Hepatocyte (in vitro differentiated cells): ENCODE data around the gene DLL1. TPM values are rescaled to one million over a fixed set of nuclear protein-coding genes. Genes with fewer than 3 reads are reported as not detected.

Experiments
- DNase-seq: peaks from one replicate; pipeline ENCODE4 v3.0.0-alpha.2; 2016; ENCODE audit warnings: low spot score
- H2AFZ ChIP-seq: fragments of 200-600 bp; sonication (generic); 2 replicates; pipeline ENCODE4 v1.6.0; 2016; ENCODE audit warnings: antibody characterized with exemption, mild to moderate bottlenecking
- H3K27ac ChIP-seq: fragments of 200-600 bp; sonication (generic); 2 replicates; pipeline ENCODE4 v1.5.1; 2016; ENCODE audit warnings: mild to moderate bottlenecking
- H3K27me3 ChIP-seq: fragments of 200-600 bp; sonication (generic); 2 replicates; pipeline ENCODE4 v1.6.1; 2016
- H3K36me3 ChIP-seq: fragments of 200-600 bp; sonication (generic); replicated peaks from 2 replicates; pipeline ENCODE4 v1.5.1; 2016; ENCODE audit warnings: low read depth; ENCODE audit not compliant: insufficient read depth
- H3K4me1 ChIP-seq: fragments of 200-600 bp; sonication (generic); 2 replicates; pipeline ENCODE4 v1.5.1; 2016; ENCODE audit warnings: mild to moderate bottlenecking, moderate library complexity; ENCODE audit not compliant: insufficient read depth
- H3K4me2 ChIP-seq: fragments of 200-600 bp; sonication (generic); 2 replicates; pipeline ENCODE4 v1.6.0; 2016
- H3K4me3 ChIP-seq: fragments of 200-600 bp; sonication (generic); 2 replicates; pipeline ENCODE4 v1.5.1; 2016; ENCODE audit warnings: mild to moderate bottlenecking
- H3K79me2 ChIP-seq: fragments of 200-600 bp; sonication (generic); 2 replicates; pipeline ENCODE4 v1.6.0; 2017; ENCODE audit warnings: mild to moderate bottlenecking
- H3K9me2 ChIP-seq: fragments of 200-600 bp; sonication (generic); replicated peaks from 2 replicates; pipeline ENCODE4 v1.6.0; 2017; ENCODE audit warnings: mild to moderate bottlenecking; ENCODE audit not compliant: insufficient read depth
- H3K9me3 ChIP-seq: fragments of 200-600 bp; sonication (generic); 2 replicates; pipeline ENCODE4 v1.5.1; 2016; ENCODE audit warnings: low read depth, mild to moderate bottlenecking
- H4K20me1 ChIP-seq: fragments of 200-600 bp; sonication (generic); 2 replicates; pipeline ENCODE4 v1.6.0; 2016; ENCODE audit warnings: mild to moderate bottlenecking; ENCODE audit not compliant: insufficient read depth, poor library complexity, severe bottlenecking
- CTCF ChIP-seq: fragments of 200-600 bp; sonication (generic); IDR thresholded peaks from 2 replicates; pipeline ENCODE4 v1.5.1; 2016; ENCODE audit warnings: antibody characterized with exemption, mild to moderate bottlenecking; ENCODE audit not compliant: poor library complexity
- EZH2 ChIP-seq: fragments of 200-600 bp; sonication (generic); IDR thresholded peaks from 2 replicates; pipeline ENCODE4 v1.6.1; 2016; ENCODE audit warnings: antibody characterized with exemption, mild to moderate bottlenecking, borderline replicate concordance
- EZH2phosphoT487 ChIP-seq: fragments of 200-600 bp; sonication (generic); IDR thresholded peaks from one replicate; pipeline ENCODE4 v1.6.1; 2018; ENCODE audit warnings: antibody characterized with exemption, mild to moderate bottlenecking, low read depth, moderate library complexity; ENCODE audit not compliant: unreplicated experiment, severe bottlenecking
- WGBS: methylation state at CpG from one replicate; pipeline ENCODE4 v1.1.6; 2016; ENCODE audit warnings: low lambda C conversion rate; ENCODE audit errors: missing lambda C conversion rate; 5-methylcytosine and 5-hydroxymethylcytosine counted together
- polyA plus RNA-seq: library from polyadenylated mRNA; unstranded; fragments of >200 nt; fragmentation: Nextera tagmentation; extraction: Ambion mirVana; gene quantifications from 2 replicates; pipeline ENCODE4 v1.2.1, GENCODE V29; 2016
- total RNA-seq: library from RNA; depleted of rRNA; stranded (reverse); fragments of >200 nt; gene quantifications from 2 replicates; pipeline ENCODE4 v1.2.3, GENCODE V29; 2014

Gene DLL1
- total and polyA plus RNA-seq, 2 experiments from 2014 or later: 3.1 to 3.3 TPM

- H3K4me2 ChIP-seq: peak overlapping the region; percentile 100
- H3K27me3 ChIP-seq: peaks cover 91% of the 10 kb centered on the region
- no peak overlapping the region for H3K27ac ChIP-seq
- no peaks in the 10 kb centered on the region for H3K36me3 ChIP-seq
- DNase-seq: no peak
- H3K4me3 ChIP-seq: peak overlapping the region; percentile 72
- no peaks in the 10 kb centered on the region for H4K20me1 ChIP-seq
- peak overlapping the region; percentile 95 for H2AFZ ChIP-seq
- H3K79me2 ChIP-seq: no peaks in the 10 kb centered on the region
- H3K9me3 ChIP-seq: no peaks in the 10 kb centered on the region
- no peaks in the 10 kb centered on the region for H3K9me2 ChIP-seq
- peaks cover 41% of the 10 kb centered on the region for H3K4me1 ChIP-seq
- TF ChIP-seq EZH2: no peak
- TF ChIP-seq EZH2phosphoT487: no peak
- TF ChIP-seq CTCF: no peak
- WGBS: 9% methylated on average over 29 of the region's 30 CpGs
These were observed 4.1 kb upstream of the DLL1 start for GRCh38 chr6:170294813-170295509.

DNA sequence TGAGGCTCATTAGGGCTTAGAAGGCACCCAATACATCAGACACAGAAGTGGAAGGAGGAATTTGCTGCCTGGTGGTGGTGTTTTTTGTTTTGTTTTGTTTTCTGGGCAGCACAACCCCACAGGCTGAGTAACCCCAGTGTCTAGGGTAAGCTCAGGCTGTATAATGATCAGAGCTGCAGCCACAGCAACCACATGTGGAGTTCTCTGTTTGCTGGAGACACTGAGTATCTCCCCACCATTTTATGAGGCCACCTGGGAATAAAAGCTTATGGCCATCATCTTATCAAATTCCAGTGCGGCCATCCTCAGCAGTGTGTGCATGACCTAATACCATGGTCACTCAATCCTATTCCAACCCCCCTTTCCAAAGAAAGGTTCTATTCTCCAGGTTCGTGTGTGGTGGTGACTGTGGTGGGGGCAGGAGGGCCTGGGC is 3.4 kb upstream of the DLL1 start:
- Histone ChIP-seq H3K4me3 (no peak overlapping the region), H3K79me2 (no peaks in the 10 kb centered on the region), H3K36me3 (no peaks in the 10 kb centered on the region), H3K27ac (no peak overlapping the region), H3K9me3 (no peaks in the 10 kb centered on the region), H4K20me1 (no peaks in the 10 kb centered on the region), H3K9me2 (no peaks in the 10 kb centered on the region), H3K27me3 (peaks cover 90% of the 10 kb centered on the region), H2AFZ (no peak overlapping the region), H3K4me2 (no peak overlapping the region), H3K4me1 (peaks cover 46% of the 10 kb centered on the region)
- no peak for DNase-seq
- WGBS: 25% methylated on average over 2 of the region's 2 CpGs
- no peak for TF ChIP-seq EZH2phosphoT487
- no peak for TF ChIP-seq CTCF
- TF ChIP-seq EZH2: no peak

DNA sequence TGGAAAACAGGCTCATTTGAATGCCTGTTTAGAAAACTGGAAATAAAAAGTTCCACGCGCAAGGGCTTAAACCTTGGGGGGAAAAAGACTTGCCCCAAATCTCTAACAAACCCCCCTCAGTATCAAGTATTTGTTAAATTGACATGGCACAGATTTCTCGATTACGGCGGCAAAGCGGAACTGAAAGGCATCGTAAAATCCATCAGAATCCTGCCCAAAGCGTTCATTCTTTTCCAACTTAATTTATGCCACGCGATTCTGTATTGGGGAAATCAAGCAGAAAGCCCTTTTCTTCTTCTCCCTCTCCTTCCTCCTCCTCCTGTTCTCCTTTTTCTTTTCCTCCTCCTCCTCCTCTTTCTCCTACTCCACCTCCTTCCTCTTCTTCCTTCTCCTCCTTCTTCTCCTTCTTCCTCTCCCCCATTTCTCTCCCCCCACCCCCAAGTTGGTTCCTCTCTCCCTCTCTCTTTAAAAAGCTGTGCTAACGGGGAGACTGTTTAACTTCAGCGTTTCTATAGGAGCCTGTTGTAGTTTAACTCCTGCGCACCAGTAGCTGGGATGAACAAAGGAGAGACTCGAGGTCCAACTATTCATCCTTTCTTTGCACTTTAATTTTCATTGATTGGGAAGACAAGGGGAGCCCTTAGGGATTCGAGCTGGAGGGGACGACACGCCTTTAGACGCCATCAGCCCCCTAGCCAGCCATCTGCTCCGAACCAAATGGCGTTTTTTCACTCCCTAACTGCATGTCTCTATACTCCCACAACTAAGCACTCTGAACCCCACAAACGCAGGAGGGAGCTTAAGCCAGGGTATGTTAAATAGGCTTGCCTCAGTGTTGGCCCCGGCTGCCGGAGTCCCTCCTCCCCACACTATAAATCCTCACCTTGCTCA is 2.7 kb upstream of the DLL1 start:
- Histone ChIP-seq H3K79me2 (no peaks in the 10 kb centered on the region), H3K4me3 (no peak overlapping the region), H3K27me3 (peaks cover 90% of the 10 kb centered on the region), H3K36me3 (no peaks in the 10 kb centered on the region), H3K4me1 (peaks cover 52% of the 10 kb centered on the region), H3K9me2 (no peaks in the 10 kb centered on the region), H3K27ac (no peak overlapping the region), H4K20me1 (no peaks in the 10 kb centered on the region), H3K9me3 (no peaks in the 10 kb centered on the region), H2AFZ (no peak overlapping the region), H3K4me2 (no peak overlapping the region)
- no peak for DNase-seq
- TF ChIP-seq EZH2 (no peak), CTCF (no peak), EZH2phosphoT487 (no peak)
- WGBS: 16% methylated on average over 23 of the region's 23 CpGs
